Bronchial epithelial cell (primary cell): ENCODE results near the gene GPR34. TPM values are rescaled to one million over a fixed set of nuclear protein-coding genes. Genes with fewer than 3 reads are reported as not detected.
"Not testable (repeated sequence)": the region's sequence is repeated elsewhere in the genome, so short reads cannot be mapped to it uniquely, and the experiment has no call there.

Source experiments
- DNase-seq: peaks from one replicate; pipeline ENCODE4 v3.0.0-alpha.2; 2010; ENCODE audit warnings: low read depth
- FAIRE-seq: peaks from 2 replicates; lab custom pipeline; 2011; peaks lifted over from hg19 to GRCh38; lab: Jason Lieb, UNC
- H3K27me3 ChIP-seq: 2 replicates; pipeline ENCODE4 v1.5.1; 2011; ENCODE audit warnings: low read length; ENCODE audit not compliant: control insufficient read depth, insufficient read depth
- H3K36me3 ChIP-seq: 2 replicates; pipeline ENCODE4 v1.5.1; 2011; ENCODE audit warnings: low read length; ENCODE audit not compliant: control insufficient read depth, insufficient read depth
- H3K4me3 ChIP-seq: 2 replicates; pipeline ENCODE4 v1.5.1; 2011; ENCODE audit warnings: mild to moderate bottlenecking, low read depth, low read length, control low read depth
- total RNA-seq: library from RNA; depleted of rRNA; stranded (reverse); fragments of >200 nt; gene quantifications from 2 replicates; pipeline ENCODE4 v1.2.1, GENCODE V29; 2014
- TF ChIP-seq, protein P1 (sequence below): IDR thresholded peaks from 2 replicates; pipeline ENCODE4 v1.5.1; 2011; ENCODE audit warnings: mild to moderate bottlenecking, moderate library complexity, low read length, control low read depth, inconsistent platforms; ENCODE audit not compliant: insufficient read depth, severe bottlenecking

The GPR34 gene
- total RNA-seq, 1 donor from 2014 or later: not detected

- DNase-seq: no peak
- no peak for FAIRE-seq
- Histone ChIP-seq H3K4me3 (no peak overlapping the region), H3K36me3 (no peaks in the 10 kb centered on the region), H3K27me3 (no peaks in the 10 kb centered on the region)
- TF ChIP-seq, protein P1, sequence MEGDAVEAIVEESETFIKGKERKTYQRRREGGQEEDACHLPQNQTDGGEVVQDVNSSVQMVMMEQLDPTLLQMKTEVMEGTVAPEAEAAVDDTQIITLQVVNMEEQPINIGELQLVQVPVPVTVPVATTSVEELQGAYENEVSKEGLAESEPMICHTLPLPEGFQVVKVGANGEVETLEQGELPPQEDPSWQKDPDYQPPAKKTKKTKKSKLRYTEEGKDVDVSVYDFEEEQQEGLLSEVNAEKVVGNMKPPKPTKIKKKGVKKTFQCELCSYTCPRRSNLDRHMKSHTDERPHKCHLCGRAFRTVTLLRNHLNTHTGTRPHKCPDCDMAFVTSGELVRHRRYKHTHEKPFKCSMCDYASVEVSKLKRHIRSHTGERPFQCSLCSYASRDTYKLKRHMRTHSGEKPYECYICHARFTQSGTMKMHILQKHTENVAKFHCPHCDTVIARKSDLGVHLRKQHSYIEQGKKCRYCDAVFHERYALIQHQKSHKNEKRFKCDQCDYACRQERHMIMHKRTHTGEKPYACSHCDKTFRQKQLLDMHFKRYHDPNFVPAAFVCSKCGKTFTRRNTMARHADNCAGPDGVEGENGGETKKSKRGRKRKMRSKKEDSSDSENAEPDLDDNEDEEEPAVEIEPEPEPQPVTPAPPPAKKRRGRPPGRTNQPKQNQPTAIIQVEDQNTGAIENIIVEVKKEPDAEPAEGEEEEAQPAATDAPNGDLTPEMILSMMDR: no peak
These were observed 18.7 kb upstream of the GPR34 start for GRCh38 chrX:41670112-41670511.

- TF ChIP-seq, protein P1: no peak
- DNase-seq (no peak), FAIRE-seq (no peak)
- no peaks in the 10 kb centered on the region for H3K36me3 ChIP-seq
- H3K4me3 ChIP-seq: no peak overlapping the region
- no peaks in the 10 kb centered on the region for H3K27me3 ChIP-seq
These were observed 17.7 kb upstream of the GPR34 start for GRCh38 chrX:41671082-41671481.

DNA sequence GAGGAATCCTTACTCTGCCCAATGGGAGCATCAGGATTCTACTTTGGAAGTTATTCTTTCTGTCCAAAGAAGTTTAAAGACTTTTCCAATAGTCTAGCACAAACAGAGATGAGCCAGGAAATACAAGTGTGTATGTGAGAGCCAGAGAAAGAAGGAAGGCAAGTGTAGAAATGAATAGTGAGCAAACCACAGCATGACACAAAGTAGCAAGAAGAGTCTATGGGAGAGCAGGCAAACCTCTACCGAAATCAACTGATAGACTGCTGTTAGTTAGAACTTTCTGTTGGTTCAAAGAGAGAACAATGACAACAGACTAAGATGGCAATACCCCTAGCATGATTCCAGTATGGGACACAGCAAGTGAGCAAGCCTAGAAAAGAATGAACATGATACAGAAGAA lies 16.1 kb upstream of the GPR34 start:
- H3K27me3 ChIP-seq: no peaks in the 10 kb centered on the region
- no peak for DNase-seq
- no peaks in the 10 kb centered on the region for H3K36me3 ChIP-seq
- no peak for FAIRE-seq
- TF ChIP-seq, protein P1: no peak
- H3K4me3 ChIP-seq: no peak overlapping the region

DNA sequence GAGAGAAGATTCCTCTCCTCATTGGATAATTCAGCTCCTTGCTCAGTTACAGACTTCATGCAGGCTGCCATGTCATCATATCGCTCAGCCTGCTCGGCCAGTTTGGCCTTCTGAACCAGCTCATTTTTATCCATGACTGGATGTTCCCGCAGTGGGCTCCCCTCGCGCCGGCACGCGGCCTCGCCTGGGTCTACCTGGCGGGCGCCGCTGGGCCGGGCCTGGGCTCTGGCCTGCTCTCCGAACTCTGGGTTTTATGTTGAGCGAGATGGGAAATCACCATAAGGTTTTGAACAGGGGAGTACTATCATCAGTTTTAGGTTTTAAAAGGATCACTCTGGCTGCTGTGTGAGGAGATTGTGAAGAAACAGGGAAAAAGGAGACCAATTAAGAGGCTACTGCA lies 12.4 kb upstream of the GPR34 start:
- not testable (repeated sequence) for FAIRE-seq, DNase-seq, H3K27me3 ChIP-seq, H3K36me3 ChIP-seq, H3K4me3 ChIP-seq

GRCh38 chrX:41677183-41678060 lies 11.4 kb upstream of the GPR34 start:
- DNase-seq (no peak), FAIRE-seq (no peak)
- H3K36me3 ChIP-seq: no peaks in the 10 kb centered on the region
- H3K27me3 ChIP-seq: no peaks in the 10 kb centered on the region
- H3K4me3 ChIP-seq: no peak overlapping the region
- TF ChIP-seq, protein P1: no peak

- TF ChIP-seq, protein P1: no peak
- no peak for FAIRE-seq
- no peak for DNase-seq
- no peak overlapping the region for H3K4me3 ChIP-seq
- no peaks in the 10 kb centered on the region for H3K36me3 ChIP-seq
- no peaks in the 10 kb centered on the region for H3K27me3 ChIP-seq
These were observed 4.6 kb upstream of the GPR34 start for GRCh38 chrX:41684138-41684537.
